GM19468 (cell line): ENCODE data around the gene VPREB3.

ENCODE experiments used
- ATAC-seq: cut with Tn5 transposase; IDR thresholded peaks from one replicate; pipeline ENCODE4 v1.9.1; 2021; ENCODE audit warnings: mild to moderate bottlenecking, moderate library complexity, moderate number of reproducible peaks; ENCODE audit not compliant: unreplicated experiment; ENCODE audit errors: extremely low read depth

The VPREB3 gene

GRCh38 chr22:23767673-23768548 is 13.7 kb upstream of the VPREB3 start, which contains the start of gene CHCHD10:
CHCHD10 (minus strand) TSS chr22:23767972; CDS start chr22:23767874, 98 bp downstream.
- ATAC-seq: no peak

- ATAC-seq: no peak
Measured at GRCh38 chr22:23767303-23767672, 13.1 kb upstream of the VPREB3 start.

- ATAC-seq: no peak
Measured at GRCh38 chr22:23764899-23765881, 11.0 kb upstream of the VPREB3 start.

- no peak for ATAC-seq
Measured at GRCh38 chr22:23763954-23764353, 9.7 kb upstream of the VPREB3 start.

DNA sequence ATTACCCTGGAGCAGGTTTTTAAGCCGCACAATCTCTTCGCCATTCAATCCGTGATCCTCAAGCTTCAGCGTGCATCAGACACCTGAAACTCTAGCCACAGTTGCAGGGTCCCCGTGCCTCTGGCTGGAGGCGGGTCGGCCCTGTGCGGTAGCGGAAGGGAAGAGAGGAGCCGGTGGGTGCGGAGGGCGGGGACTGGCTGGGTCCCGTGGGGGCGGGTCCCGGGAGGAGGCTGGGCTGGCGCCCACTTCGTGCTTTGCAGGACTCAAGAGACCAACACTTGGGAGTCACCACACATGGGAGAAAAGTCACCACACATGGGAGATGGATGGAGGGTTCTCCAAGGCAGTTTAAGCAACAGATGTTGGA is 9.3 kb upstream of the VPREB3 start:
- ATAC-seq: no peak

- no peak for ATAC-seq
Measured at GRCh38 chr22:23762842-23763578, 8.8 kb upstream of the VPREB3 start, which contains the start of gene C22orf15. C22orf15 (plus strand) TSS chr22:23762990; CDS start chr22:23763307, 317 bp downstream.

GRCh38 chr22:23760056-23760455 is 5.8 kb upstream of the VPREB3 start:
- no peak for ATAC-seq

DNA sequence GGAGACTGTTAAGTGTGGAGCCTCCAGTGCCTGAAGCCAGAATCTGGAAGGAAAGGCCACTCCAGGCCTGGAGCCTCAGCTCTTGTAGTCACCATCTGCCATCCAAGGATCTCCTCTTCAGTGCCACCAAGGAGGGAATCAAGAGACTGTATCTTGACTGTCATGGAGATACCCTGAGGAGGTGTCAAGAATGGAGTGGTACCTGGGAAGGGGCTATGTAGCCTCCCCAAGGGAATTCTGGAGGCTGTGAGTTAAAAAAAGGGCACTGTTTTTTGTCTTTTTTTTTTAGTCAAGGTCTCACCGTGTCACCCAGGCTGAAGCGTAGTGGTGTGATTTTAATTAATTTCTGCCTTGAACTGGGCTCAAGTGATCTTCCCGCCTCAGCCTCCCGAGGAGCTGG is 5.3 kb upstream of the VPREB3 start:
- no peak for ATAC-seq

DNA sequence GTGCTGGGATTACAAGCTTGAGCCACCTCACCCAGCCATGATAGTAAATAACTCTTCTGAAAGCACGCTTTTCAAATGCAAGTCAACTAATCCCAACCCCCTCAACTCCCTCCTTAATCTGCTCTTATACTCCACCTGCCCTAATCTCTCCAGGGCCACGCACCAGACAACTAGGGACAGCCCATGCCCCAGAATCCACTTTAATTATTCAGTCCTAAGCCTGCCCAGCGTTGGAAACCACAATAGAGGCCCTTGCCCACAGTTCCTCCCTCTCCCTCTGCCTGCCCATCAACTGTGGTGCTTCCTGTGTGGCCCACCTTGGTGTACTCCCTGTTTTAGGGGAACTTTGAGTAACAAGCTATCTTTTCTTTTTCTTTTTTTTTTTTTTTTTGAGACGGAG is 2.7 kb upstream of the VPREB3 start:
- ATAC-seq: no peak

DNA sequence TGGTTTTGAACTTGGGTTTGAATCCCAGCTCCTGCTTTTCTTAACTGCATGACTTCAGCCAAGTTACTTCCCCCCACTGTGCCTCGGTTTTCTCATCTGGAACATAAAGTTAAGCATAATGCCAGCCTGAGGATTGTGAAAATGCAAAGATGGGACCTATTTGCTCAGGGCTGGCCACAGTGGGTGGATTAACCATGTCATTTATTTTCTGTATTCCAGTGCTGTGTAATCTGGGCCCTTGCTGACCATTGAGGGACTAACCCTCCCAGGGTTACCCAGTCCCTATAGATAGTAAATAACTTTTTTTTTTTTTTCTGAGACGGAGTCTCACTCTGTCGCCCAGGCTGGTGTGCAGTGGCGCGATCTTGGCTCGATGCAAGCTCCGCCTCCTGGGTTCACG is 1.5 kb upstream of the VPREB3 start:
- ATAC-seq: no peak

- ATAC-seq: no peak
Measured at GRCh38 chr22:23754980-23755636, 883 bp upstream of the VPREB3 start.

GRCh38 chr22:23753385-23753784 is 840 bp downstream of the VPREB3 start:
- no peak for ATAC-seq

GRCh38 chr22:23752750-23753149 is 1.5 kb downstream of the VPREB3 start:
- no peak for ATAC-seq

- no peak for ATAC-seq
Measured at GRCh38 chr22:23752090-23752691, 2.0 kb downstream of the VPREB3 start.

DNA sequence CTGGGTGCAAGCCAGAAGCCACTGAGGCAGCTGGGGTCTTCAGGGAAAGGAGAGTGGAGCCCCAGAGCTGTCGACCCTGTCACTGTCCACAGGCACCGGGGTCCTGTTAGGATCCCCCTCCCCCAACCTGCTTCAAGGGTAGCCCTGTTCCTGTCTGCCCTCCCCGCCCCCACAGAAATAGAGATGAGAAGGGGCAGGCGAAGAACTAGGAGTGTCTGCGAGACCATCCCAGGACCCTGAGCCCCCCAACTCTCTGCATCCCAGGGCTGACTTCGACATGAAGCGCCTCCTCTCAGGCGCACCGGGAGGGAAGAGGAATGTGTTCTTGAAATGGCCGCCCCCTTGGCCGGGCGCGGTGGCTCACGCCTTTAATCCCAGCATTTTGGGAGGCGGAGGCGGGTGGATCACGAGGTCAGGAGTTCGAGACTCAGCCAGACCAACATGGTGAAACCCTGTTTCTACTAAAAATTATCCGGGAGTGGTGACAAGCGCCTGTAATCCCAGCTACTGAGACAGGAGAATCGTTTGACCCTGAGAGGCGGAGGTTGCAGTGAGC is 2.7 kb downstream of the VPREB3 start:
- no peak for ATAC-seq

DNA sequence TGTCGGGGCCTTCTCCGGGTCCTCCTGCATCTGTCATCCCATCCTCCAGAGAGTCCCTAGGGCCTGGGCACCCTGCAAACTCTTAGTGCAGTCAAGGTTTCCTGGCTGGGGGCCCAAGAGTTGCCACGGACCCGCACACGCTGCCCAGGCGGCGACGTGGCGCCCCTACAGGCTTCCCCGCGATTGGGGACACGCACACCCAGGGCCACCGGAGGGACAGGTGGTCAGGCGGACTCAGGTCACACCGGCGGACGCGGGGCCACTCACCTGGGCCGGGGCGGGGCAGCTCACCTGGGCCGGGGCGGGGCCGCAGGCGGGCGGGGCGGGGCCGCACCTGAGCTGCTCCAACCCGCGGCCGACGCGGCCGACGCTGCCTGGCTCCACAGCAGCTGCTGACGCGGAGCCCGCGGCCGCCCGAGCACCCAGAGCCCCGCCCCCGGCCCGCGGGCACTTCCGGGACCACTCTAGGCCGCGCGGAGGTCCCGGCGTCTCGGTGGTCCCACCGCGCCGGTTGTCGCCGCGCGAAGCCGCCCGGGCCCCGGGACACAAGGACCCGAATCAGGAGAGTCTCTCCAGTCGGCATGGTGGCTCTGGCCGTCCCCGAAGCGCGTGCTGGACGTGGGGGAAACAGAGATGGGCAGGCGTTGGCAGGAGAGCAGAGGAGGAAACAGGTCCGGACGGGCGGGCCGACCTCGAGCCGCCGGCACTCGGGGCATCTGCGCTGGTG is 3.3 kb downstream of the VPREB3 start, which contains the start of gene ZNF70:
Gene ZNF70, minus strand, starts transcription at position 399 of the 727 bp plus-strand sequence. CDS start 5,972 bp downstream, outside the sequence.
- no peak for ATAC-seq

DNA sequence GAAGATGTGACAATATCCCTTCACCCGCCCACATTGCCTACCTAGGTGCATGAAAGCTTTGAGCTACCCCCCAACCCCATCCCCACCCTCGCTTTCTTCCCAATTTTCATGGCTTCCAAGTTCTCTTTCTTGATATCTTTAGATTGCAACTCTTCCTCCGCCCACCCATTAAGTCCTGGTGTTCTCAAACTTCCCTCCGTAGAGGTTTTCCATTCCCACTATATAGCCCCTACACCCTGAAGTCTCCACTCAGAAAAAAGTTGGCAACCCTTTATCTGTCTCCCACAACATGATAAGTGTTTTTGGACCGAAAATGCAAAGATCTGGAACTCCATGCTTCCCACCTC is 3.9 kb downstream of the VPREB3 start:
- ATAC-seq: no peak

- ATAC-seq: no peak
Measured at GRCh38 chr22:23749841-23750301, 4.4 kb downstream of the VPREB3 start.
